ENCODE data around the gene FYB1. TPM values are rescaled to one million over a fixed set of nuclear protein-coding genes. Genes with fewer than 3 reads are reported as not detected.
"Not testable (repeated sequence)": the region's sequence is repeated elsewhere in the genome, so short reads cannot be mapped to it uniquely, and the experiment has no call there.

The FYB1 gene
- total RNA-seq, 1 donor from 2014 or later, result not detected

- H3K27ac Mint-ChIP-seq, result no peak overlapping the region
- H3K27me3 Mint-ChIP-seq, result no peaks in the 10 kb centered on the region
- H3K4me1 Mint-ChIP-seq (ENCODE audit: low read depth), result peaks cover 24% of the 10 kb centered on the region
- no peaks in the 10 kb centered on the region for H3K36me3 Mint-ChIP-seq (ENCODE audit: insufficient read depth)
- H3K9me3 Mint-ChIP-seq (ENCODE audit: low read depth), result no peaks in the 10 kb centered on the region
- H3K4me3 Mint-ChIP-seq (ENCODE audit: low read depth), result no peak overlapping the region
- DNase-seq (ENCODE audit: low spot score, unreplicated experiment), result no peak
- no peak for TF ChIP-seq CTCF (IDR thresholded peaks at IDR 0.05; ENCODE audit: unreplicated experiment)
These were observed 7.2 kb upstream of the FYB1 start for GRCh38 chr5:39226558-39226957.

GRCh38 chr5:39226100-39226451 lies 6.7 kb upstream of the FYB1 start:
- H3K9me3 Mint-ChIP-seq (ENCODE audit: low read depth), result no peaks in the 10 kb centered on the region

GRCh38 chr5:39225405-39226099 lies 6.2 kb upstream of the FYB1 start:
- Mint-ChIP-seq H3K4me1 (ENCODE audit: low read depth) (peaks cover 22% of the 10 kb centered on the region), H3K27me3 (no peaks in the 10 kb centered on the region), H3K4me3 (ENCODE audit: low read depth) (no peak overlapping the region), H3K9me3 (ENCODE audit: low read depth) (no peaks in the 10 kb centered on the region), H3K27ac (no peak overlapping the region), H3K36me3 (ENCODE audit: insufficient read depth) (no peaks in the 10 kb centered on the region)
- DNase-seq (ENCODE audit: low spot score, unreplicated experiment), result no peak
- no peak for TF ChIP-seq CTCF (IDR thresholded peaks at IDR 0.05; ENCODE audit: unreplicated experiment)

More at GRCh38 chr5:39226100-39226451, 6.7 kb upstream of the FYB1 start:
- no peaks in the 10 kb centered on the region for H3K36me3 Mint-ChIP-seq (ENCODE audit: insufficient read depth)
- no peaks in the 10 kb centered on the region for H3K27me3 Mint-ChIP-seq
- H3K4me1 Mint-ChIP-seq (ENCODE audit: low read depth), result peaks cover 22% of the 10 kb centered on the region
- H3K4me3 Mint-ChIP-seq (ENCODE audit: low read depth), result no peak overlapping the region
- H3K27ac Mint-ChIP-seq, result no peak overlapping the region
- no peak for TF ChIP-seq CTCF (IDR thresholded peaks at IDR 0.05; ENCODE audit: unreplicated experiment)
- DNase-seq (ENCODE audit: low spot score, unreplicated experiment), result no peak

GRCh38 chr5:39224196-39224761 lies 4.9 kb upstream of the FYB1 start:
- TF ChIP-seq CTCF (IDR thresholded peaks at IDR 0.05; ENCODE audit: unreplicated experiment), result no peak
- Mint-ChIP-seq H3K27ac (no peak overlapping the region), H3K4me3 (ENCODE audit: low read depth) (no peak overlapping the region), H3K9me3 (ENCODE audit: low read depth) (no peaks in the 10 kb centered on the region), H3K27me3 (no peaks in the 10 kb centered on the region), H3K36me3 (ENCODE audit: insufficient read depth) (no peaks in the 10 kb centered on the region), H3K4me1 (ENCODE audit: low read depth) (peaks cover 22% of the 10 kb centered on the region)
- no peak for DNase-seq (ENCODE audit: low spot score, unreplicated experiment)

GRCh38 chr5:39223565-39224156 lies 4.3 kb upstream of the FYB1 start:
- no peaks in the 10 kb centered on the region for H3K9me3 Mint-ChIP-seq (ENCODE audit: low read depth)

GRCh38 chr5:39221671-39222070 lies 2.3 kb upstream of the FYB1 start:
- not testable (repeated sequence) for H3K9me3 Mint-ChIP-seq (ENCODE audit: low read depth); H3K36me3 Mint-ChIP-seq (ENCODE audit: insufficient read depth); H3K27me3 Mint-ChIP-seq; DNase-seq (ENCODE audit: low spot score, unreplicated experiment); H3K4me3 Mint-ChIP-seq (ENCODE audit: low read depth); H3K27ac Mint-ChIP-seq
- H3K4me1 Mint-ChIP-seq (ENCODE audit: low read depth), result peaks cover 26% of the 10 kb centered on the region

More at GRCh38 chr5:39223565-39224156, 4.3 kb upstream of the FYB1 start:
- H3K27me3 Mint-ChIP-seq, result no peaks in the 10 kb centered on the region
- H3K27ac Mint-ChIP-seq, result no peak overlapping the region
- H3K4me3 Mint-ChIP-seq (ENCODE audit: low read depth), result no peak overlapping the region
- no peak for DNase-seq (ENCODE audit: low spot score, unreplicated experiment)
- TF ChIP-seq CTCF (IDR thresholded peaks at IDR 0.05; ENCODE audit: unreplicated experiment), result no peak
- H3K4me1 Mint-ChIP-seq (ENCODE audit: low read depth), result peaks cover 22% of the 10 kb centered on the region
- H3K36me3 Mint-ChIP-seq (ENCODE audit: insufficient read depth), result no peaks in the 10 kb centered on the region
